Measurements from ENCODE around the gene SHMT1. TPM values are rescaled to one million over a fixed set of nuclear protein-coding genes. Genes with fewer than 3 reads are reported as not detected.

The SHMT1 gene
- total RNA-seq, 2 donors from 2014 or later: 10.1 to 16.5 TPM

DNA sequence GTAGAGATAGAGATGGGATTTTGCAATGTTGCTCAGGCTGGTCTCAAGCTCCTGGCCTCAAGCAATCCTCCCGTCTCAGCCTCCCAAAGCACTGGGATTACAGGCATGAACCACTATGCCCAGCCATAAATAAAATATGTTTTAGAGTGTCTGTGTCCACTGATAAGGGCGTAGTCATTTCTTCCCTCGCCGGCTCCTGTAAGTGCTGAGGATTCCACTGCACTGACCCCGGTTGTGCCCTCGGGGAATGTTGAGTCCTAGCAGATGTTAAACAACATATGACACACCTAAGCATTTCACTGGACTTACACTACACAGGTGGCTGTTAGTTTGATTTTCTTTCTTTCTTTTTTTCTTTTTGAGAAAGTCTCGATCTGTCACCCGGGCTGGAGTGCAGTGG, 5.6 kb upstream of the SHMT1 start:
- ATAC-seq: no peak
- intact Hi-C loops (cut with DNase I): no loop called here
- Histone ChIP-seq H3K27ac (no peak overlapping the region), H3K4me3 (no peak overlapping the region), H3K9me3 (no peaks in the 10 kb centered on the region), H3K36me3 (replicated peaks in 1 of 2; ENCODE audit: insufficient read depth in 1 of 2, low read depth in 2 of 2) (no peaks in the 10 kb centered on the region), H3K27me3 (peaks cover 0 to 3% of the 10 kb centered on the region in 2 donors), H3K4me1 (no peaks in the 10 kb centered on the region)
- no peak for TF ChIP-seq POLR2A (IDR thresholded peaks at IDR 0.05)
- TF ChIP-seq, protein P1, sequence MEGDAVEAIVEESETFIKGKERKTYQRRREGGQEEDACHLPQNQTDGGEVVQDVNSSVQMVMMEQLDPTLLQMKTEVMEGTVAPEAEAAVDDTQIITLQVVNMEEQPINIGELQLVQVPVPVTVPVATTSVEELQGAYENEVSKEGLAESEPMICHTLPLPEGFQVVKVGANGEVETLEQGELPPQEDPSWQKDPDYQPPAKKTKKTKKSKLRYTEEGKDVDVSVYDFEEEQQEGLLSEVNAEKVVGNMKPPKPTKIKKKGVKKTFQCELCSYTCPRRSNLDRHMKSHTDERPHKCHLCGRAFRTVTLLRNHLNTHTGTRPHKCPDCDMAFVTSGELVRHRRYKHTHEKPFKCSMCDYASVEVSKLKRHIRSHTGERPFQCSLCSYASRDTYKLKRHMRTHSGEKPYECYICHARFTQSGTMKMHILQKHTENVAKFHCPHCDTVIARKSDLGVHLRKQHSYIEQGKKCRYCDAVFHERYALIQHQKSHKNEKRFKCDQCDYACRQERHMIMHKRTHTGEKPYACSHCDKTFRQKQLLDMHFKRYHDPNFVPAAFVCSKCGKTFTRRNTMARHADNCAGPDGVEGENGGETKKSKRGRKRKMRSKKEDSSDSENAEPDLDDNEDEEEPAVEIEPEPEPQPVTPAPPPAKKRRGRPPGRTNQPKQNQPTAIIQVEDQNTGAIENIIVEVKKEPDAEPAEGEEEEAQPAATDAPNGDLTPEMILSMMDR (IDR thresholded peaks at IDR 0.05): no peak
- no peak for DNase-seq
- WGBS, 2 donors: 72 to 79% methylated on average over 8 of the region's 8 CpGs

DNA sequence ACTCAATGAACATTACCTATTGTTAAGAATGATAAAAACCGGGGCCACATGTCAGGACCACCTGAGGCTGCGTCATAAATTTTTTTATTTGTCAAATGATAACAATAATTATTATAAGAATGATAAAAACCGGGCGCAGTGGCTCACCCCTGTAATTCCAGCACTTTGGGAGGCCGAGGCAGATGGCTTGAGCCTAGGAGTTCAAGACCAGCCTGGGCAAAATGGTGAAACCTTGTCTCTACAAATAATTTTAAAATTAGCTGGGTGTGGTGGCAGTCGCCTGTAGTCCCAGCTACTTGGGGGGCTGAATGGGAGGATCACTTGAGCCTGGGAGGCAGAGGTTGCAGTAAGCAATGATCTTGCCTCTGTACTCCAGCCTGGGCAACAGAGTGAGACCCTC, 816 bp upstream of the SHMT1 start:
- Histone ChIP-seq H3K27me3 (no peaks in the 10 kb centered on the region), H3K9me3 (no peaks in the 10 kb centered on the region), H3K4me3 (no peak overlapping the region), H3K36me3 (replicated peaks in 1 of 2; ENCODE audit: insufficient read depth in 1 of 2, low read depth in 2 of 2) (no peaks in the 10 kb centered on the region), H3K4me1 (peaks cover 13% of the 10 kb centered on the region), H3K27ac (peak overlapping the region in 1 of 4 donors; percentile 86)
- no peak for DNase-seq
- no peak for TF ChIP-seq POLR2A (IDR thresholded peaks at IDR 0.05)
- TF ChIP-seq, protein P1 (IDR thresholded peaks at IDR 0.05): no peak
- no peak for ATAC-seq
- WGBS, 2 donors: 73 to 81% methylated on average over 6 of the region's 6 CpGs
- intact Hi-C loops (cut with DNase I): no loop called here

DNA sequence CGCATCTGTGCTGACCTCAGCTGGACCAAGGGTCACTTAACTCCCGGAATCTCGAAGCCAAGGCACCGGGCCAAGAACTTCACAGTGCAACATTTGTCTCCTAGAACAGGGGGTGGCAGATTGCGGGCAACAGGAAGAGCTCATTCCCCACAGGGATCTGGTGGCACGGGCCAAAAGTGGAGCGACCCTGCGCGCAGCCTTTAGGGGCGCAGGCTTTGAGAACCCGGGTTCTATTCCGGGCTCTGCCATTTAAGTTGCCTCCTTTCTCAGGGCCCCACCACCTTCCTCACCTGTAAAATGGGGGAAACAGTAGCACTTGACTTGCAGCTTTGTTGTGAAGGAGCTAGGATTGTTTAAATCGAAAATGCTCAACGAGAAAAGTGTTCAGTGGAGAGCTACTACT, 651 bp downstream of the SHMT1 start:
- peak; percentile 20 for ATAC-seq

DNA sequence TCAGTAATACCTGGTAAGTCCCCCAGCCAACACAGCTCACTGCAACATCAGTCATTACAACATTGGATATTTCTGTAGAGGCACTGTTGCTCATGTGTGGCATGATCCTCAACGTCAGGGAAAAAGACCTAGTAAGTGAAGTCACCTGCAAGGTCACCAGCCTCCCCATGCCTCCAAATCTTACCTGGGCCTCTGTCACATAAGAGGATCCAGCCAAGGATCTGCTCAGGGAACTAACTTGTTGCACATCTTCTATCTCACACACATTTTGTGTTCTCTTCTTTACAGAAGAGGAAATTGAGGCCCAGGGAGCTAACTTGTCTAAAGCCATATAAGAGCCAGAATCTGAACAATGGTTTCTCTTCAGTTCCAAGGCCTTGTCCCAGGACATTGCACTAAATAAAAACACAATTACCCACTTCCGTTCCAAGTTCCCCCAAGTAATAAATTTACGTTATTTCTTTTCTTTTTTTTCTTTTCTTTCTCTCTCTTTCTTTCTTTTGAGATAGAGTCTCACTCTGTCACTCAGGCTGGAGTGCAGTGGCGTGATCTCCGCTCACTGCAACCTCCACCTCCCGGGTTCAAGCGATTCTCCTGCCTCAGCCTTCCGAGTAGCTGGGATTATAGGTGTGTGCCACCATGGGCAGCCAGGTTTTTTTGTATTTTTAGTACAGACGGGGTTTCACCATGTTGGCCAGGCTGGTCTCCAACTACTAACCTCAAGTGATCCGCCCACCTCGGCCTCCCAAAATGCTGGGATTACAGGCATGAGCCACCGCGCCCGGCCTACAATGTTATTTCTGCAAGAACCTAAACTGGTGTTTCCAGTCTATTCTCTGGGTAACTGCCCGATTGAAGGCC, 1.3 kb downstream of the SHMT1 start:
- H3K27ac ChIP-seq: peak overlapping the region in 3 of 4 donors; percentile 52 to 86 (median 73)
- H3K36me3 ChIP-seq (replicated peaks in 1 of 2; ENCODE audit: insufficient read depth in 1 of 2, low read depth in 2 of 2): no peaks in the 10 kb centered on the region
- no peak for DNase-seq
- intact Hi-C loops (cut with DNase I): no loop called here
- WGBS, 2 donors: 56 to 63% methylated on average over 15 of the region's 15 CpGs
- no peaks in the 10 kb centered on the region for H3K27me3 ChIP-seq
- H3K4me1 ChIP-seq: peaks cover 13% of the 10 kb centered on the region
- ATAC-seq: no peak
- peak overlapping the region; percentile 29 to 57 for H3K4me3 ChIP-seq
- no peak for TF ChIP-seq POLR2A (IDR thresholded peaks at IDR 0.05)
- TF ChIP-seq, protein P1 (IDR thresholded peaks at IDR 0.05): no peak
- H3K9me3 ChIP-seq: no peaks in the 10 kb centered on the region

More for the DNA sequence above, 651 bp downstream of the SHMT1 start:
- H3K27me3 ChIP-seq: no peaks in the 10 kb centered on the region
- H3K4me3 ChIP-seq: peak overlapping the region; percentile 29 to 57
- peak; percentile 68 to 84 (median 77) for DNase-seq
- no peaks in the 10 kb centered on the region for H3K36me3 ChIP-seq (replicated peaks in 1 of 2; ENCODE audit: insufficient read depth in 1 of 2, low read depth in 2 of 2)
- H3K27ac ChIP-seq: peak overlapping the region; percentile 50 to 86 (median 62)
- H3K9me3 ChIP-seq: no peaks in the 10 kb centered on the region
- TF ChIP-seq, protein P1 (IDR thresholded peaks at IDR 0.05): no peak
- intact Hi-C loops (cut with DNase I): no loop called here
- 2 to 4% methylated on average over 9 to 14 of the region's 14 CpGs for WGBS, 2 donors
- H3K4me1 ChIP-seq: peaks cover 13% of the 10 kb centered on the region

All from body of pancreas (tissue), 4 donors.